Gastrocnemius medialis (tissue), 4 donors: ENCODE data around the gene ANKRD12. TPM values are rescaled to one million over a fixed set of nuclear protein-coding genes. Genes with fewer than 3 reads are reported as not detected.
A peak's percentile ranks its signal among the peaks of the same experiment; 100 is the strongest.

Experiments
- ATAC-seq, 2 donors: fragments of 150-250 bp; one replicate each; pipeline ENCODE4 v1.9.1; 2016
- DNase-seq, 2 donors: peaks; one replicate each; pipeline ENCODE4 v3.0.0-alpha.2; 2019
- H3K27ac ChIP-seq, 4 donors: fragments of 200-600 bp; sonication (generic); 1 replicate in 1 of 4; 2 replicates in 3 of 4; pipeline ENCODE4 v1.5.1; 2016 to 2018; ENCODE audit warnings: mild to moderate bottlenecking in 2 of 4, moderate library complexity in 1 of 4
- H3K27me3 ChIP-seq, 3 donors: fragments of 200-600 bp; sonication (generic) in 2 of 3; 1 replicate in 1 of 3; 2 replicates in 2 of 3; pipeline versions ENCODE4 v1.5.1 to v1.6.0; 2016 to 2019; ENCODE audit warnings: mild to moderate bottlenecking in 1 of 3, moderate library complexity in 1 of 3
- H3K36me3 ChIP-seq, 2 donors: fragments of 200-600 bp; sonication (generic) in 1 of 2; one replicate each; pipeline ENCODE4 v1.5.1; 2017 to 2018
- H3K4me1 ChIP-seq, 2 donors: fragments of 200-600 bp; sonication (generic) in 1 of 2; one replicate each; pipeline ENCODE4 v1.5.1; 2016 to 2017; ENCODE audit warnings: mild to moderate bottlenecking in 2 of 2
- H3K4me3 ChIP-seq, 4 donors: fragments of 200-600 bp; sonication (generic) in 3 of 4; 1 replicate in 1 of 4; 2 replicates in 3 of 4; pipeline ENCODE4 v1.5.1; 2016 to 2019; ENCODE audit warnings: mild to moderate bottlenecking in 2 of 4
- H3K9me3 ChIP-seq, 3 donors: fragments of 200-600 bp; sonication (generic) in 2 of 3; 1 replicate in 1 of 3; 2 replicates in 2 of 3; pipeline ENCODE4 v1.5.1; 2016 to 2019
- CTCF ChIP-seq, 5 experiments: fragments of 450-650 bp in 3 of 5; fragments of 200-600 bp in 2 of 5; sonication (generic) in 2 of 5; IDR thresholded peaks in 4 of 5; conservative IDR thresholded peaks in 1 of 5; 1 replicate in 4 of 5; 2 replicates in 1 of 5; pipeline ENCODE4 v1.5.1; 2016 to 2019; ENCODE audit warnings: antibody characterized with exemption in 5 of 5, mild to moderate bottlenecking in 3 of 5, moderate library complexity in 3 of 5
- POLR2A ChIP-seq, 2 donors: fragments of 450-650 bp; IDR thresholded peaks; one replicate each; pipeline ENCODE4 v1.6.1; 2017; ENCODE audit warnings: antibody characterized with exemption in 2 of 2, mild to moderate bottlenecking in 2 of 2, moderate library complexity in 2 of 2
- in situ Hi-C, 4 donors: fragments of 200-750 bp; cut with MboI; loops; one replicate each; pipeline versions ENCODE4 v1.15.0 to v1.8.0; 2017; ENCODE audit warnings: low sequenced_read_pairs in 4 of 4
- intact Hi-C: fragments of 100-400 bp; cut with DNase I; formaldehyde crosslinking; loops from one replicate; pipeline ENCODE4 v1.15.1; 2023; ENCODE audit warnings: low total_unique reads
- total RNA-seq, 4 donors: library from RNA; depleted of rRNA; stranded (reverse); fragments of >200 nt; gene quantifications; one replicate each; pipeline versions ENCODE4 v1.1.0 to v1.2.3, GENCODE V29; 2016

Gene ANKRD12
- total RNA-seq, 4 donors from 2014 or later, result 26.9 to 40.1 (median 36.7) TPM

GRCh38 chr18:9334329-9334972 lies 197.9 kb downstream of the ANKRD12 start, which contains the start of gene TWSG1:
Gene TWSG1 (plus strand): TSS chr18:9334773. CDS start chr18:9337230, 2,457 bp downstream.
- DNase-seq (peak; percentile 85 to 87), ATAC-seq (peak; percentile 83 to 87)
- peak; percentile 54 to 75 for TF ChIP-seq POLR2A (IDR thresholded peaks at IDR 0.05)
- peak in 4 of 5 experiments; percentile 32 to 65 (median 44) for TF ChIP-seq CTCF (IDR thresholded peaks at IDR 0.05 in 4 of 5, conservative IDR thresholded peaks at IDR 0.05 in 1 of 5)
- intact Hi-C loops (loop anchor here (1.0 to 10.0 kb wide), 5 partner anchors 141 to 370 kb away; partner anchors contain the start of genes NDUFV2, RAB31 and RALBP1), in situ Hi-C loops (loop anchor here in 2 of 4 donors (10.0 to 25.0 kb wide), 2 partner anchors 130 to 672 kb away; no protein-coding TSS in a partner anchor)
- Histone ChIP-seq H3K9me3 (no peaks in the 10 kb centered on the region), H3K36me3 (peaks cover 0 to 13% of the 10 kb centered on the region in 2 donors), H3K27ac (peak within 1 kb of the TSS; percentile 66 to 88 (median 78)), H3K4me1 (peaks cover 0 to 8% of the 10 kb centered on the region in 2 donors), H3K27me3 (no peaks in the 10 kb centered on the region), H3K4me3 (peak within 1 kb of the TSS; percentile 62 to 91 (median 72))

- Histone ChIP-seq H3K27me3 (no peaks in the 10 kb centered on the region), H3K36me3 (peaks cover 0 to 13% of the 10 kb centered on the region in 2 donors), H3K9me3 (no peaks in the 10 kb centered on the region), H3K4me1 (peaks cover 0 to 8% of the 10 kb centered on the region in 2 donors), H3K4me3 (peak overlapping the region; percentile 62 to 91 (median 72)), H3K27ac (peak overlapping the region; percentile 66 to 88 (median 78))
- in situ Hi-C loops (loop anchor here in 2 of 4 donors (5.0 to 25.0 kb wide), 3 partner anchors 130 to 673 kb away; no protein-coding TSS in a partner anchor), intact Hi-C loops (loop anchor here (1.0 to 10.0 kb wide), 6 partner anchors 140 to 370 kb away; partner anchors contain the start of genes NDUFV2, RAB31 and RALBP1)
- DNase-seq (peak in 1 of 2 donors; percentile 6), ATAC-seq (peak; percentile 59 to 75)
- TF ChIP-seq CTCF (IDR thresholded peaks at IDR 0.05 in 4 of 5, conservative IDR thresholded peaks at IDR 0.05 in 1 of 5), result peak in 2 of 5 experiments; percentile 5 to 8
- peak in 1 of 2 donors; percentile 17 for TF ChIP-seq POLR2A (IDR thresholded peaks at IDR 0.05)
These were observed 198.6 kb downstream of the ANKRD12 start for GRCh38 chr18:9334973-9335696.

Other genes starting within 250 kb of the ANKRD12 start
- 100 to 1,000 TPM; 251 to 386 (median 277) TPM for gene NDUFV2, start 34.1 kb upstream of the ANKRD12 start, total RNA-seq
- 1 to 10 TPM; 5.3 to 9.5 (median 8.1) TPM for gene TWSG1, start 198.0 kb downstream of the ANKRD12 start, total RNA-seq